ENCODE data around the gene NEK4.
"Not testable (repeated sequence)": the region's sequence is repeated elsewhere in the genome, so short reads cannot be mapped to it uniquely, and the experiment has no call there.

The NEK4 gene

GRCh38 chr3:52682016-52682415 is 88.7 kb downstream of the NEK4 start:
- Histone ChIP-seq H3K36me3 (ENCODE audit: control insufficient read depth, insufficient read depth, low read length) (peaks cover 8% of the 10 kb centered on the region), H3K27me3 (replicated peaks; ENCODE audit: control insufficient read depth, insufficient read depth, low read length) (no peaks in the 10 kb centered on the region), H3K4me3 (replicated peaks; ENCODE audit: low read depth, low read length) (no peak overlapping the region; the same call in 1 of the 2 replicates)
- TF ChIP-seq, protein P1, sequence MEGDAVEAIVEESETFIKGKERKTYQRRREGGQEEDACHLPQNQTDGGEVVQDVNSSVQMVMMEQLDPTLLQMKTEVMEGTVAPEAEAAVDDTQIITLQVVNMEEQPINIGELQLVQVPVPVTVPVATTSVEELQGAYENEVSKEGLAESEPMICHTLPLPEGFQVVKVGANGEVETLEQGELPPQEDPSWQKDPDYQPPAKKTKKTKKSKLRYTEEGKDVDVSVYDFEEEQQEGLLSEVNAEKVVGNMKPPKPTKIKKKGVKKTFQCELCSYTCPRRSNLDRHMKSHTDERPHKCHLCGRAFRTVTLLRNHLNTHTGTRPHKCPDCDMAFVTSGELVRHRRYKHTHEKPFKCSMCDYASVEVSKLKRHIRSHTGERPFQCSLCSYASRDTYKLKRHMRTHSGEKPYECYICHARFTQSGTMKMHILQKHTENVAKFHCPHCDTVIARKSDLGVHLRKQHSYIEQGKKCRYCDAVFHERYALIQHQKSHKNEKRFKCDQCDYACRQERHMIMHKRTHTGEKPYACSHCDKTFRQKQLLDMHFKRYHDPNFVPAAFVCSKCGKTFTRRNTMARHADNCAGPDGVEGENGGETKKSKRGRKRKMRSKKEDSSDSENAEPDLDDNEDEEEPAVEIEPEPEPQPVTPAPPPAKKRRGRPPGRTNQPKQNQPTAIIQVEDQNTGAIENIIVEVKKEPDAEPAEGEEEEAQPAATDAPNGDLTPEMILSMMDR (IDR thresholded peaks at IDR 0.05; ENCODE audit: insufficient read depth, low read length, poor library complexity, severe bottlenecking) = peak; percentile 12
- DNase-seq (ENCODE audit: extremely low read depth, insufficient read length) = no peak

DNA sequence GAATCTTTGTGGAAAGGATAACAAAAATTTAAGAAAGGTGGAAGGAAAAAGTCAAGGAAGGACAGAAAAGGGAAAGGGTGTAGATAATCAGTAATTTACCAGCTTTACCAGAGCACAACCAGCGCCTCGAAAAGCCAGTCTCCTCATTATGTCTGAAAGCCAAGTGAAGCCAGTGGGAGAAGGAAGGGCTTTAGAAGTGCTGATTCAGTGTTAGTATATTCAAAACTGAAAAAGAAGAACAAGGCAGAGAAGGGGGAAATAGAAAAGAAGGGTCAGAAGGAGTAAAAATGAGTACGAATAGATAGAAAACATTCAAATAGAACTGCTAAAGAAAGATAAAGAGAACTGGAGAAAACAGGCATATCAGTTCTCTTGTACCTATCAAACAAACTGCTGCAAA is 89.1 kb downstream of the NEK4 start:
- TF ChIP-seq, protein P1 (IDR thresholded peaks at IDR 0.05; ENCODE audit: insufficient read depth, low read length, poor library complexity, severe bottlenecking) = no peak
- Histone ChIP-seq H3K36me3 (ENCODE audit: control insufficient read depth, insufficient read depth, low read length) (peaks cover 10% of the 10 kb centered on the region), H3K27me3 (replicated peaks; ENCODE audit: control insufficient read depth, insufficient read depth, low read length) (no peaks in the 10 kb centered on the region), H3K4me3 (replicated peaks; ENCODE audit: low read depth, low read length) (peak overlapping the region; percentile 9; the same call in 1 of the 2 replicates)
- no peak for DNase-seq (ENCODE audit: extremely low read depth, insufficient read length)

DNA sequence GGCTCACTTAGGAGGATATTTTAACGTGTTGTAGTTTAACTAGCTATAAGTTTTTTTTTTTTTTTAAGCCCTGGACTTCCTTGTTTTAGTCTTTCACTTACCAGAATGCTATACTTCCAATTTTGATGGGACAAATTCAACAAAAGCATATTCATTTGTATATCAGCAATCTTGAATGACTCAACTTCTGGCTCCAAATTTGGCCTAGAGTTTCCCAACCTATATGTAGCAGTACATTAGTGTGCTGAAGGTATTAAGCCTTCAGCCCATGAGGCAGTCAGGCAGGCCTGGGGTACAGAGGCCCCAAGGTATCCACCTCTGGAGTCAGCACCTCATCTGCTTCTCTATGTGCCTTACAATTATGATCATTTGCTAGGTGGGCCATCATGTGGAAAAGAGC is 90.9 kb downstream of the NEK4 start:
- Histone ChIP-seq H3K4me3 (replicated peaks; ENCODE audit: low read depth, low read length) (no peak overlapping the region), H3K27me3 (replicated peaks; ENCODE audit: control insufficient read depth, insufficient read depth, low read length) (no peaks in the 10 kb centered on the region), H3K36me3 (ENCODE audit: control insufficient read depth, insufficient read depth, low read length) (peaks cover 11% of the 10 kb centered on the region)
- no peak for DNase-seq (ENCODE audit: extremely low read depth, insufficient read length)
- TF ChIP-seq, protein P1 (IDR thresholded peaks at IDR 0.05; ENCODE audit: insufficient read depth, low read length, poor library complexity, severe bottlenecking) = no peak

- peaks cover 11% of the 10 kb centered on the region for H3K36me3 ChIP-seq (ENCODE audit: control insufficient read depth, insufficient read depth, low read length)
- TF ChIP-seq, protein P1 (IDR thresholded peaks at IDR 0.05; ENCODE audit: insufficient read depth, low read length, poor library complexity, severe bottlenecking) = no peak
- DNase-seq (ENCODE audit: extremely low read depth, insufficient read length) = no peak
- H3K27me3 ChIP-seq (replicated peaks; ENCODE audit: control insufficient read depth, insufficient read depth, low read length) = no peaks in the 10 kb centered on the region
- no peak overlapping the region for H3K4me3 ChIP-seq (replicated peaks; ENCODE audit: low read depth, low read length)
These were observed 91.6 kb downstream of the NEK4 start for GRCh38 chr3:52679199-52679538.

- Histone ChIP-seq H3K36me3 (ENCODE audit: control insufficient read depth, insufficient read depth, low read length) (peaks cover 11% of the 10 kb centered on the region), H3K27me3 (replicated peaks; ENCODE audit: control insufficient read depth, insufficient read depth, low read length) (no peaks in the 10 kb centered on the region), H3K4me3 (replicated peaks; ENCODE audit: low read depth, low read length) (no peak overlapping the region)
- TF ChIP-seq, protein P1 (IDR thresholded peaks at IDR 0.05; ENCODE audit: insufficient read depth, low read length, poor library complexity, severe bottlenecking) = no peak
- DNase-seq (ENCODE audit: extremely low read depth, insufficient read length) = no peak
These were observed 92.2 kb downstream of the NEK4 start for GRCh38 chr3:52678265-52679198.

GRCh38 chr3:52676201-52676600 is 94.5 kb downstream of the NEK4 start:
- H3K27me3 ChIP-seq (replicated peaks; ENCODE audit: control insufficient read depth, insufficient read depth, low read length); H3K4me3 ChIP-seq (replicated peaks; ENCODE audit: low read depth, low read length); DNase-seq (ENCODE audit: extremely low read depth, insufficient read length): not testable (repeated sequence)
- H3K36me3 ChIP-seq (ENCODE audit: control insufficient read depth, insufficient read depth, low read length) = peaks cover 11% of the 10 kb centered on the region
